H1 (cell line): ENCODE measurements around the gene HIC1. TPM values are rescaled to one million over a fixed set of nuclear protein-coding genes. Genes with fewer than 3 reads are reported as not detected.

ENCODE experiments used
- CTCF ChIA-PET: fragments of 300-600 bp; sonication (Branson Sonifier 250); formaldehyde crosslinking; loops from one replicate; lab custom pipeline; 2021; ENCODE audit not compliant: partially characterized antibody; lab: Charles Lee
- POLR2A ChIA-PET: fragments of 300-600 bp; sonication (Branson Sonifier 250); formaldehyde crosslinking; loops from one replicate; lab custom pipeline; 2021; ENCODE audit warnings: inconsistent platforms; ENCODE audit not compliant: partially characterized antibody; lab: Charles Lee
- DNase-seq, 2 experiments: peaks; one replicate each; pipeline versions ENCODE4 v3.0.0 to v3.0.0-alpha.2; 2010 to 2022; ENCODE audit warnings: low spot score in 2 of 2, low read depth in 1 of 2, mixed read lengths in 1 of 2
- FAIRE-seq: peaks from 2 replicates; lab custom pipeline; 2011; peaks lifted over from hg19 to GRCh38; lab: Jason Lieb, UNC
- H2AFZ ChIP-seq: 2 replicates; pipeline ENCODE4 v1.8.1; 2012; ENCODE audit warnings: low read length, inconsistent platforms
- H2AK5ac ChIP-seq: 2 replicates; pipeline ENCODE4 v1.6.1; 2013; ENCODE audit warnings: low read depth, low read length
- H2BK120ac ChIP-seq: replicated peaks from 2 replicates; pipeline ENCODE3; 2013; ENCODE audit warnings: low read depth, low read length, inconsistent platforms
- H2BK12ac ChIP-seq: 2 replicates; pipeline ENCODE4 v1.6.1; 2013; ENCODE audit warnings: low read depth, low read length
- H2BK15ac ChIP-seq: 2 replicates; pipeline ENCODE4 v1.6.1; 2013; ENCODE audit warnings: low read length
- H2BK20ac ChIP-seq: 2 replicates; pipeline ENCODE4 v1.6.1; 2013; ENCODE audit warnings: low read length
- H2BK5ac ChIP-seq: 2 replicates; pipeline ENCODE4 v1.6.1; 2013; ENCODE audit warnings: low read depth, low read length
- H3K14ac ChIP-seq: 2 replicates; pipeline ENCODE4 v1.6.1; 2013; ENCODE audit warnings: inconsistent platforms; ENCODE audit not compliant: insufficient read length
- H3K18ac ChIP-seq: 2 replicates; pipeline ENCODE4 v1.6.1; 2013; ENCODE audit warnings: low read length; ENCODE audit errors: extremely low read depth
- H3K23ac ChIP-seq: 2 replicates; pipeline ENCODE4 v1.6.1; 2013; ENCODE audit warnings: inconsistent platforms; ENCODE audit not compliant: insufficient read length
- H3K23me2 ChIP-seq: 2 replicates; pipeline ENCODE4 v1.6.1; 2013; ENCODE audit warnings: low read depth, low read length
- H3K27ac ChIP-seq: 2 replicates; pipeline ENCODE4 v1.6.1; 2011; ENCODE audit warnings: low read depth, low read length, inconsistent platforms
- H3K27me3 ChIP-seq, 4 experiments: replicated peaks in 1 of 4; 1 replicate in 1 of 4; 2 replicates in 3 of 4; pipeline versions ENCODE4 v1.6.1 to v1.8.1; 2011 to 2013; ENCODE audit warnings: low read length in 3 of 4, mild to moderate bottlenecking in 3 of 4, inconsistent platforms in 2 of 4, mixed read lengths in 2 of 4, moderate library complexity in 1 of 4; ENCODE audit not compliant: control insufficient read depth in 3 of 4, insufficient read depth in 3 of 4; ENCODE audit errors: extremely low read depth in 1 of 4
- H3K36me3 ChIP-seq, 4 experiments: 2 replicates each; pipeline versions ENCODE4 v1.6.1 to v1.8.1; 2011 to 2013; ENCODE audit warnings: mild to moderate bottlenecking in 4 of 4, low read length in 3 of 4, moderate library complexity in 2 of 4, control low read depth in 1 of 4, inconsistent platforms in 1 of 4; ENCODE audit not compliant: insufficient read depth in 4 of 4, control insufficient read depth in 2 of 4
- H3K4ac ChIP-seq: replicated peaks from 2 replicates; pipeline ENCODE3; 2013; ENCODE audit warnings: low read length, low read depth, mixed read lengths, inconsistent platforms; ENCODE audit not compliant: insufficient read length
- H3K4me1 ChIP-seq, 4 experiments: replicated peaks in 1 of 4; 1 replicate in 1 of 4; 2 replicates in 3 of 4; pipeline versions ENCODE4 v1.6.1 to v1.8.1; 2011 to 2013; ENCODE audit warnings: low read length in 3 of 4, inconsistent platforms in 2 of 4, mixed read lengths in 1 of 4; ENCODE audit not compliant: insufficient read depth in 4 of 4, control insufficient read depth in 3 of 4
- H3K4me2 ChIP-seq, 2 experiments: 2 replicates each; pipeline versions ENCODE4 v1.6.1 to v1.8.1; 2011 to 2013; ENCODE audit warnings: low read depth in 2 of 2, low read length in 2 of 2, control low read depth in 1 of 2, inconsistent platforms in 1 of 2, mild to moderate bottlenecking in 1 of 2; ENCODE audit not compliant: insufficient read depth in 1 of 2
- H3K4me3 ChIP-seq, 4 experiments: fragments of 200-600, 300-600 bp in 1 of 4; sonication (generic), shearing (Covaris generic), sonication (Bioruptor Twin) in 1 of 4; 2 replicates each; pipeline versions ENCODE4 v1.5.1 to v1.8.1; 2011 to 2016; ENCODE audit warnings: low read length in 4 of 4, low read depth in 3 of 4, control low read depth in 2 of 4, inconsistent platforms in 2 of 4, mild to moderate bottlenecking in 2 of 4, mixed read lengths in 1 of 4, moderate library complexity in 1 of 4; ENCODE audit not compliant: insufficient read depth in 2 of 4; ENCODE audit errors: extremely low read depth in 1 of 4
- H3K56ac ChIP-seq: replicated peaks from 2 replicates; pipeline ENCODE3; 2013; ENCODE audit warnings: low read depth, mild to moderate bottlenecking, mixed read lengths, low read length, inconsistent platforms; ENCODE audit not compliant: insufficient read length
- H3K79me1 ChIP-seq: 2 replicates; pipeline ENCODE4 v1.6.1; 2013; ENCODE audit warnings: low read depth, low read length, control low read depth
- H3K79me2 ChIP-seq, 2 experiments: 2 replicates each; pipeline versions ENCODE4 v1.6.1 to v1.8.1; 2012 to 2013; ENCODE audit warnings: low read length in 2 of 2, mild to moderate bottlenecking in 2 of 2, inconsistent platforms in 1 of 2; ENCODE audit not compliant: insufficient read depth in 2 of 2, control insufficient read depth in 1 of 2
- H3K9ac ChIP-seq, 4 experiments: replicated peaks in 1 of 4; 1 replicate in 1 of 4; 2 replicates in 3 of 4; pipeline versions ENCODE4 v1.6.1 to v1.8.1; 2011 to 2013; ENCODE audit warnings: low read depth in 3 of 4, low read length in 3 of 4, control low read depth in 2 of 4, mild to moderate bottlenecking in 2 of 4, moderate library complexity in 2 of 4, inconsistent platforms in 1 of 4; ENCODE audit errors: extremely low read depth in 1 of 4
- H3K9me3 ChIP-seq, 2 experiments: 2 replicates each; pipeline versions ENCODE4 v1.6.1 to v1.8.1; 2012 to 2013; ENCODE audit warnings: mild to moderate bottlenecking in 2 of 2, moderate library complexity in 2 of 2, control low read depth in 1 of 2, inconsistent platforms in 1 of 2, low read depth in 1 of 2, low read length in 1 of 2, mixed read lengths in 1 of 2; ENCODE audit not compliant: insufficient read depth in 2 of 2
- H4K20me1 ChIP-seq, 2 experiments: replicated peaks in 1 of 2; 2 replicates each; pipeline versions ENCODE3 to v1.8.1; 2011 to 2013; ENCODE audit warnings: inconsistent platforms in 2 of 2, low read length in 2 of 2, mild to moderate bottlenecking in 1 of 2; ENCODE audit not compliant: insufficient read depth in 2 of 2, control insufficient read depth in 1 of 2
- H4K5ac ChIP-seq: 2 replicates; pipeline ENCODE4 v1.6.1; 2013; ENCODE audit warnings: low read length, low read depth, mixed read lengths, inconsistent platforms; ENCODE audit not compliant: insufficient read length
- H4K8ac ChIP-seq: 2 replicates; pipeline ENCODE4 v1.8.0; 2013; ENCODE audit warnings: mild to moderate bottlenecking, moderate library complexity, low read length, inconsistent platforms; ENCODE audit not compliant: insufficient read depth; ENCODE audit errors: extremely low read depth
- H4K91ac ChIP-seq: replicated peaks from 2 replicates; pipeline ENCODE3; 2013; ENCODE audit warnings: low read length, mixed read lengths, inconsistent platforms; ENCODE audit not compliant: insufficient read length
- ASH2L ChIP-seq: fragments of 200-600, 300-600 bp; sonication (generic); IDR thresholded peaks from one replicate; pipeline ENCODE4 v1.7.1; 2017; ENCODE audit warnings: low read length
- EGR1 ChIP-seq: IDR thresholded peaks from 2 replicates; pipeline ENCODE4 v1.6.1; 2011; ENCODE audit warnings: low read depth, low read length, borderline replicate concordance
- EZH2 ChIP-seq: fragments of 200-600 bp; sonication (generic); IDR thresholded peaks from 2 replicates; pipeline ENCODE4 v1.7.1; 2012; ENCODE audit warnings: low read depth, mild to moderate bottlenecking, moderate library complexity, low read length, inconsistent platforms; ENCODE audit not compliant: severe bottlenecking
- FOSL1 ChIP-seq: IDR thresholded peaks from 2 replicates; pipeline ENCODE4 v1.6.1; 2011; ENCODE audit warnings: mild to moderate bottlenecking, low read depth, low read length, moderate library complexity; ENCODE audit not compliant: insufficient read depth
- KDM5A ChIP-seq: fragments of 200-600 bp; IDR thresholded peaks from 2 replicates; pipeline ENCODE4 v1.7.1; 2012; ENCODE audit warnings: mild to moderate bottlenecking, low read length, inconsistent platforms, mixed read lengths
- NANOG ChIP-seq: IDR thresholded peaks from 2 replicates; pipeline ENCODE4 v1.6.1; 2011; ENCODE audit warnings: low read length, low read depth, mild to moderate bottlenecking, inconsistent platforms; ENCODE audit not compliant: insufficient read depth, poor library complexity, severe bottlenecking
- PHF8 ChIP-seq: fragments of 200-600 bp; sonication (generic); conservative IDR thresholded peaks from 2 replicates; pipeline ENCODE4 v1.7.1; 2012; ENCODE audit warnings: low read depth, mild to moderate bottlenecking, inconsistent platforms, low read length, moderate library complexity
- SIRT6 ChIP-seq: IDR thresholded peaks from one replicate; pipeline ENCODE4 v1.7.1; 2012; ENCODE audit warnings: low read length, inconsistent platforms
- TEAD4 ChIP-seq: IDR thresholded peaks from 2 replicates; pipeline ENCODE4 v1.6.1; 2012; ENCODE audit warnings: low read depth, low read length, inconsistent platforms, mixed read lengths
- ZNF274 ChIP-seq: IDR thresholded peaks from 2 replicates; pipeline ENCODE4 v1.7.0; 2012; ENCODE audit warnings: low read length, borderline replicate concordance; ENCODE audit errors: extremely low read depth
- WGBS, 2 experiments: shearing (Covaris generic) in 1 of 2; methylation state at CpG; one replicate each; pipeline versions ENCODE4 v1.1.6 to v1.1.7; 2013 to 2015; ENCODE audit warnings: low lambda C conversion rate in 2 of 2, mixed read lengths in 2 of 2, inconsistent platforms in 1 of 2, low coverage in 1 of 2, missing lambda C conversion rate in 1 of 2; ENCODE audit not compliant: insufficient replicate concordance in 2 of 2, insufficient coverage in 1 of 2, insufficient read length in 1 of 2; ENCODE audit errors: extremely low coverage in 1 of 2, missing lambda C conversion rate in 1 of 2; 5-methylcytosine and 5-hydroxymethylcytosine counted together
- long read RNA-seq, 2 experiments: library from RNA in 1 of 2; library from capped mRNA in 1 of 2; stranded (forward); transcript quantifications; one replicate each; pipeline ENCODE4 v2.0.0, GENCODE V29; 2021; ENCODE audit warnings: inconsistent platforms in 1 of 2
- polyA minus RNA-seq, 3 experiments: library from RNA; depleted of rRNA, polyadenylated mRNA; stranded (reverse); fragments of >200 nt; gene quantifications; 1 replicate in 2 of 3; 2 replicates in 1 of 3; pipeline ENCODE4 v1.2.3, GENCODE V29; 2011
- polyA plus RNA-seq, 7 experiments: library from polyadenylated mRNA; depleted of rRNA in 3 of 7; stranded (reverse) in 5 of 7; unstranded in 2 of 7; fragments of >200 nt in 5 of 7; fragments of 200-250 nt in 2 of 7; gene quantifications; 1 replicate in 5 of 7; 2 replicates in 1 of 7; 4 replicates in 1 of 7; pipeline versions ENCODE4 v1.2.1 to v1.2.3, GENCODE V29; 2011 to 2013; ENCODE audit warnings: missing spikeins in 2 of 7, mixed read lengths in 2 of 7
- total RNA-seq: library from RNA; stranded (reverse); fragmentation: NEBNext Ultra II Directional; extraction: Animal tissue kit (Norgen Biotek cat#: 25700); gene quantifications from 2 replicates; pipeline ENCODE4 v1.2.1, GENCODE V29; 2021

The HIC1 gene
- total RNA-seq (0.09 and 0.19 TPM in 2 replicates), polyA plus RNA-seq (2011; rRNA removed) (0.06 and 0.11 TPM in 2 replicates), polyA minus RNA-seq (2011; rRNA and poly(A)+ RNA removed) (0.22 TPM in 1 of 2 replicates, not detected in the other)
- polyA plus RNA-seq (2011; cell fraction: cytosol; rRNA removed), result 0.09 TPM
- polyA plus RNA-seq (2011; cell fraction: nucleus; rRNA removed), result 0.20 TPM
- 0.09 to 0.24 TPM (median 0.20 TPM) in 4 replicates for polyA plus RNA-seq (2012, experiment 1 of 2)
- 0.20 TPM for polyA plus RNA-seq (2012, experiment 2 of 2)
- polyA plus RNA-seq (2013, experiment 1 of 2), result 0.02 TPM
- 0.11 TPM for polyA plus RNA-seq (2013, experiment 2 of 2)
- polyA minus RNA-seq (2011; cell fraction: cytosol; rRNA and poly(A)+ RNA removed), result not detected
- polyA minus RNA-seq (2011; cell fraction: nucleus; rRNA and poly(A)+ RNA removed), result 0.30 TPM
- long read RNA-seq, experiment 1, result 0 reads
- long read RNA-seq, experiment 2, result 0 reads

- peaks cover 78 to 93% (median 91%) of the 10 kb centered on the region in 4 experiments for H3K27me3 ChIP-seq
- TF ChIP-seq EGR1, result no peak
- TF ChIP-seq FOSL1, result no peak
- no peak for TF ChIP-seq TEAD4
- no peak for TF ChIP-seq ASH2L
- TF ChIP-seq EZH2, result peak; percentile 81
- TF ChIP-seq NANOG, result no peak
- no peak for TF ChIP-seq SIRT6
- no peak for TF ChIP-seq KDM5A
- TF ChIP-seq ZNF274, result no peak
- no peak for TF ChIP-seq PHF8
Observed at GRCh38 chr17:2054512-2055291, at the start of gene HIC1. HIC1 (plus strand) TSS chr17:2055103; CDS start chr17:2056691, 1,588 bp downstream.

More at GRCh38 chr17:2054512-2055291, at the start of gene HIC1:
- Histone ChIP-seq H2BK12ac (no peak within 1 kb of the TSS), H3K79me1 (no peaks in the 10 kb centered on the region), H3K14ac (no peak within 1 kb of the TSS), H3K9me3 (peaks cover 0 to 7% of the 10 kb centered on the region in 2 experiments; a peak in 1 of 4 replicates), H2AK5ac (no peak within 1 kb of the TSS), H3K18ac (no peak within 1 kb of the TSS; the same call in 1 of the 2 replicates), H2BK15ac (no peak within 1 kb of the TSS), H2BK5ac (no peak within 1 kb of the TSS), H3K27ac (no peak within 1 kb of the TSS), H4K20me1 (peaks cover 17 to 23% of the 10 kb centered on the region in 2 experiments), H3K4me3 (peak within 1 kb of the TSS; percentile 15 to 58 (median 42)), H3K4me2 (peak within 1 kb of the TSS; percentile 57 to 70), H3K4me1 (peaks cover 0 to 20% (median 11%) of the 10 kb centered on the region in 4 experiments; a peak in 5 of 7 replicates), H4K8ac (no peak within 1 kb of the TSS), H4K5ac (no peak within 1 kb of the TSS), H2BK20ac (no peak within 1 kb of the TSS), H2BK120ac (no peak within 1 kb of the TSS), H4K91ac (no peak within 1 kb of the TSS), H3K4ac (no peak within 1 kb of the TSS), H3K56ac (no peak within 1 kb of the TSS), H3K23ac (no peak within 1 kb of the TSS), H3K23me2 (peaks cover 8% of the 10 kb centered on the region; the same call in 1 of the 2 replicates), H3K79me2 (no peaks in the 10 kb centered on the region), H2AFZ (no peak within 1 kb of the TSS), H3K36me3 (peaks cover 0 to 19% (median 0%) of the 10 kb centered on the region in 4 experiments; a peak in 1 of 8 replicates), H3K9ac (no peak within 1 kb of the TSS)
- 12% methylated on average over 54 of the region's 72 CpGs; no CpG with 5 or more reads in 1 of the 2 experiments for WGBS, 2 experiments
- peak in 1 of 2 experiments; percentile 90 for DNase-seq
- no peak for FAIRE-seq
- CTCF ChIA-PET, result interaction anchor here (0.6 to 9.3 kb wide), 39 partner anchors 9 to 302 kb away, joined by 3 to 122 read pairs (median 4); no protein-coding TSS in a partner anchor
- POLR2A ChIA-PET, result interaction anchor here (0.7 to 1.5 kb wide), 4 partner anchors 11 to 294 kb away, joined by 3 to 4 read pairs (median 3); partner anchors contain the start of genes SMG6 and SRR
